NCI-H460 (cell line): ENCODE measurements around the gene EXT2. TPM values are rescaled to one million over a fixed set of nuclear protein-coding genes. Genes with fewer than 3 reads are reported as not detected.

Experiments used
- DNase-seq: peaks from one replicate; pipeline ENCODE4 v3.0.0-alpha.2; 2016; ENCODE audit warnings: low read depth; ENCODE audit errors: extremely low read depth
- total RNA-seq: library from RNA; depleted of rRNA; stranded (reverse); fragments of >200 nt; shearing (Covaris generic); gene quantifications from 2 replicates; pipeline ENCODE4 v1.2.3, GENCODE V29; 2014

EXT2 gene
- total RNA-seq, 1 experiment from 2014 or later, result 63.8 TPM

GRCh38 chr11:44128729-44129128, 33.3 kb downstream of the EXT2 start:
- no peak for DNase-seq

- no peak for DNase-seq
These were observed 35.3 kb downstream of the EXT2 start for GRCh38 chr11:44130751-44131150.

GRCh38 chr11:44133335-44133946, 38.0 kb downstream of the EXT2 start:
- DNase-seq, result peak; percentile 24

- no peak for DNase-seq
These were observed 39.1 kb downstream of the EXT2 start for GRCh38 chr11:44134625-44135024.

- DNase-seq, result no peak
These were observed 40.9 kb downstream of the EXT2 start for GRCh38 chr11:44136176-44136945.

GRCh38 chr11:44137057-44137456, 41.6 kb downstream of the EXT2 start:
- no peak for DNase-seq

GRCh38 chr11:44138286-44138685, 42.8 kb downstream of the EXT2 start:
- no peak for DNase-seq

GRCh38 chr11:44138980-44139379, 43.5 kb downstream of the EXT2 start:
- DNase-seq, result no peak

GRCh38 chr11:44139565-44140330, 44.3 kb downstream of the EXT2 start:
- DNase-seq, result no peak

- DNase-seq, result no peak
These were observed 44.9 kb downstream of the EXT2 start for GRCh38 chr11:44140372-44140771.

GRCh38 chr11:44140805-44141204, 45.3 kb downstream of the EXT2 start:
- no peak for DNase-seq

GRCh38 chr11:44143987-44144909, 48.8 kb downstream of the EXT2 start:
- DNase-seq, result no peak

GRCh38 chr11:44145011-44145775, 49.7 kb downstream of the EXT2 start:
- DNase-seq, result no peak

- DNase-seq, result no peak
These were observed 51.5 kb downstream of the EXT2 start for GRCh38 chr11:44146931-44147330.

- no peak for DNase-seq
These were observed 52.3 kb downstream of the EXT2 start for GRCh38 chr11:44147751-44148150.

GRCh38 chr11:44149651-44150050, 54.2 kb downstream of the EXT2 start:
- no peak for DNase-seq

GRCh38 chr11:44150401-44150800, 54.9 kb downstream of the EXT2 start:
- DNase-seq, result no peak

- DNase-seq, result no peak
These were observed 61.5 kb downstream of the EXT2 start for GRCh38 chr11:44157019-44157418.

- no peak for DNase-seq
These were observed 62.9 kb downstream of the EXT2 start for GRCh38 chr11:44158384-44158783.
